Cardiac muscle cell (in vitro differentiated cells and primary cell): Measurements from ENCODE around the gene SP6. TPM values are rescaled to one million over a fixed set of nuclear protein-coding genes. Genes with fewer than 3 reads are reported as not detected.
A peak's percentile ranks its signal among the peaks of the same experiment; 100 is the strongest.

ENCODE experiments used
- DNase-seq, 2 donors: peaks; one replicate each; pipeline versions ENCODE4 v3.0.0 to v3.0.0-alpha.2; 2010 to 2017; ENCODE audit warnings: low read depth in 1 of 2, low spot score in 1 of 2
- H3K27ac ChIP-seq: fragments of 200-600 bp; sonication (generic); 2 replicates; pipeline ENCODE4 v1.5.1; 2016
- H3K27me3 ChIP-seq: fragments of 200-600 bp; sonication (generic); 2 replicates; pipeline ENCODE4 v1.6.0; 2016; ENCODE audit warnings: control low read depth
- H3K36me3 ChIP-seq: fragments of 200-600 bp; sonication (generic); 2 replicates; pipeline ENCODE4 v1.5.1; 2016; ENCODE audit warnings: control low read depth
- H3K4me1 ChIP-seq: fragments of 200-600 bp; sonication (generic); 2 replicates; pipeline ENCODE4 v1.8.1; 2017; ENCODE audit warnings: low read depth, mild to moderate bottlenecking, mixed run types
- H3K4me3 ChIP-seq: fragments of 200-600 bp; sonication (generic); 2 replicates; pipeline ENCODE4 v1.5.1; 2016; ENCODE audit warnings: mild to moderate bottlenecking
- H3K9me3 ChIP-seq: fragments of 200-600 bp; sonication (generic); 2 replicates; pipeline ENCODE4 v1.5.1; 2017; ENCODE audit warnings: low read depth, mild to moderate bottlenecking, control low read depth
- CTCF ChIP-seq: IDR thresholded peaks from 2 replicates; pipeline ENCODE4 v1.5.1; 2012; ENCODE audit warnings: low read depth, mild to moderate bottlenecking, low read length
- polyA plus RNA-seq: library from polyadenylated mRNA; unstranded; fragments of >200 nt; fragmentation: Nextera tagmentation; extraction: Ambion mirVana; gene quantifications from 2 replicates; pipeline ENCODE4 v1.2.1, GENCODE V29; 2016
- total RNA-seq: library from RNA; depleted of rRNA; stranded (reverse); fragments of >200 nt; gene quantifications from 2 replicates; pipeline ENCODE4 v1.2.3, GENCODE V29; 2016

SP6 gene
- total and polyA plus RNA-seq, 2 experiments from 2014 or later, result 5.0 to 5.8 TPM

- peaks cover 34% of the 10 kb centered on the region for H3K4me1 ChIP-seq
- TF ChIP-seq CTCF, result no peak
- H3K27me3 ChIP-seq, result no peaks in the 10 kb centered on the region
- DNase-seq, result no peak
- no peaks in the 10 kb centered on the region for H3K36me3 ChIP-seq
- no peak overlapping the region for H3K27ac ChIP-seq
- no peak overlapping the region for H3K4me3 ChIP-seq
- H3K9me3 ChIP-seq, result no peaks in the 10 kb centered on the region
Measured at GRCh38 chr17:47872019-47872650, 21.2 kb upstream of the SP6 start.

GRCh38 chr17:47871048-47871447, 20.1 kb upstream of the SP6 start:
- H3K27ac ChIP-seq, result no peak overlapping the region
- DNase-seq, result no peak
- H3K4me3 ChIP-seq, result no peak overlapping the region
- H3K36me3 ChIP-seq, result no peaks in the 10 kb centered on the region
- H3K4me1 ChIP-seq, result peaks cover 42% of the 10 kb centered on the region
- H3K27me3 ChIP-seq, result no peaks in the 10 kb centered on the region
- TF ChIP-seq CTCF, result no peak
- no peaks in the 10 kb centered on the region for H3K9me3 ChIP-seq

DNA sequence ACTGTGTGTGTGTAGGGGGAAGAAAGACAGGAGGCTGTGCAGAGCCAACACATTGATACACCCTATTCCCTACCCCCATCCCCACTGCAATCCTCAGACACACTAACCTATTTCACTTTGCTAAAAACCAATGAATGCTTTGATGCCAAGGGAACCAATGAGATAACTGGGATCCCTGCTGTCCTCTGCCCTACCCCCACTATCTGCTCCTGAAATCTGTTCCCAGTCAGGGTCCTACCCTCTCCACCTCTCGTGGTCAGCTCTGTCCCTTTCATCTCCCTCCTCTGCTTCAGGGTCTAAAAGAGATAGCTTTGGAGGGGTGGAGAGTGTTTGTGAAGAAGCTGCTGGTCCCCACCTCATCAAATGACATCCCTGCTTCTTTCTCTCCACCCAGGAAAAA, 19.1 kb upstream of the SP6 start:
- no peaks in the 10 kb centered on the region for H3K36me3 ChIP-seq
- H3K27me3 ChIP-seq, result no peaks in the 10 kb centered on the region
- DNase-seq, result no peak
- no peak for TF ChIP-seq CTCF
- H3K4me1 ChIP-seq, result peaks cover 42% of the 10 kb centered on the region
- no peak overlapping the region for H3K27ac ChIP-seq
- H3K4me3 ChIP-seq, result no peak overlapping the region
- no peaks in the 10 kb centered on the region for H3K9me3 ChIP-seq

DNA sequence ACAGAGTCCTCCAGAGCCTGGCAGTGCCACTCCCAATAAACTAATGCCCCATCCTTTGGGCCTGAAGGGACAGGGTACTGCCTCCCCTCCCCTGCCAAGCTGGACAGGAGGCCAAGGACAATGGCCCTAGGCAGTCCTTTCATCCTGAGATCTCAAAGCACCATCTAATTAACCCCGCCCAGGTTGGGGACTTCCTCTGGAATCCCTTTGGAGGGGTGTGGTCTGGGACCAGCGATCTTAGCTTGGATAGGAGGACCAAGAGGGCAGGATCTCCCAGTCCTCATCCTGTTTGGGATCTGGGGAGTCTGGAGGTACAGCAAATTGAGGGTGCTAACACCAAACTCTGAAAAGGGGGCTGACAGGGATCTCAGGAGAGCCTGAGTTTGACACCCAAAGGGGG, 18.2 kb upstream of the SP6 start:
- Histone ChIP-seq H3K27ac (no peak overlapping the region), H3K36me3 (no peaks in the 10 kb centered on the region), H3K4me1 (peaks cover 42% of the 10 kb centered on the region), H3K27me3 (no peaks in the 10 kb centered on the region), H3K9me3 (no peaks in the 10 kb centered on the region), H3K4me3 (no peak overlapping the region)
- DNase-seq, result no peak
- no peak for TF ChIP-seq CTCF

- peaks cover 41% of the 10 kb centered on the region for H3K4me1 ChIP-seq
- no peaks in the 10 kb centered on the region for H3K27me3 ChIP-seq
- TF ChIP-seq CTCF, result no peak
- DNase-seq, result no peak
- H3K4me3 ChIP-seq, result no peak overlapping the region
- no peaks in the 10 kb centered on the region for H3K36me3 ChIP-seq
- peak overlapping the region; percentile 66 for H3K27ac ChIP-seq
- H3K9me3 ChIP-seq, result no peaks in the 10 kb centered on the region
Measured at GRCh38 chr17:47867813-47868533, 17.0 kb upstream of the SP6 start.
